Rectal smooth muscle tissue (tissue), 1 donor: Measurements from ENCODE around the gene SORBS1.

ENCODE experiments used
- H3K27ac ChIP-seq: one replicate; pipeline ENCODE4 v1.7.0; 2013; ENCODE audit warnings: low read depth, low read length, inconsistent platforms
- H3K27me3 ChIP-seq: one replicate; pipeline ENCODE4 v1.7.0; 2013; ENCODE audit warnings: low read length; ENCODE audit not compliant: control insufficient read depth, insufficient read depth
- H3K36me3 ChIP-seq: one replicate; pipeline ENCODE4 v1.7.0; 2013; ENCODE audit warnings: low read length; ENCODE audit not compliant: control insufficient read depth, insufficient read depth
- H3K4me1 ChIP-seq: one replicate; pipeline ENCODE4 v1.7.0; 2013; ENCODE audit warnings: low read length; ENCODE audit not compliant: control insufficient read depth, insufficient read depth
- H3K4me3 ChIP-seq: one replicate; pipeline ENCODE4 v1.7.0; 2013; ENCODE audit warnings: low read length
- H3K9ac ChIP-seq: one replicate; pipeline ENCODE4 v1.7.0; 2013; ENCODE audit warnings: low read length

The SORBS1 gene

DNA sequence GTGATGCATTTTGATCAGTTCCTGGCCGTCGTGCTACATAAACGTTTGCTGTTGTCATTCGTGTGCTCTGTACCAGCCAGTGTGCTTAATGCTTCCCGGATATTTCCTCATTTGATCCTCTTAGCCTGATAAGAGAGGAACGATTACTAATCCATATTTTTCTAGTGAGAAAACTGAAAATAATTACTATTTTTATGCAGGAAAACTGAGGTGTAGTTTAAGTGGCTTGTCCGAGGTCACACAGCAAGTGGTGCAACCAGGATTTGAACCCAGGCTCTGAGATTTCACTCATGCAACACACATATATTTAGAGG, 650 bp upstream of the SORBS1 start:
- H3K4me1 ChIP-seq: peaks cover 13% of the 10 kb centered on the region
- peak overlapping the region; percentile 82 for H3K27ac ChIP-seq
- peak overlapping the region; percentile 63 for H3K4me3 ChIP-seq
- no peaks in the 10 kb centered on the region for H3K36me3 ChIP-seq
- H3K9ac ChIP-seq: peak overlapping the region; percentile 36
- no peaks in the 10 kb centered on the region for H3K27me3 ChIP-seq

DNA sequence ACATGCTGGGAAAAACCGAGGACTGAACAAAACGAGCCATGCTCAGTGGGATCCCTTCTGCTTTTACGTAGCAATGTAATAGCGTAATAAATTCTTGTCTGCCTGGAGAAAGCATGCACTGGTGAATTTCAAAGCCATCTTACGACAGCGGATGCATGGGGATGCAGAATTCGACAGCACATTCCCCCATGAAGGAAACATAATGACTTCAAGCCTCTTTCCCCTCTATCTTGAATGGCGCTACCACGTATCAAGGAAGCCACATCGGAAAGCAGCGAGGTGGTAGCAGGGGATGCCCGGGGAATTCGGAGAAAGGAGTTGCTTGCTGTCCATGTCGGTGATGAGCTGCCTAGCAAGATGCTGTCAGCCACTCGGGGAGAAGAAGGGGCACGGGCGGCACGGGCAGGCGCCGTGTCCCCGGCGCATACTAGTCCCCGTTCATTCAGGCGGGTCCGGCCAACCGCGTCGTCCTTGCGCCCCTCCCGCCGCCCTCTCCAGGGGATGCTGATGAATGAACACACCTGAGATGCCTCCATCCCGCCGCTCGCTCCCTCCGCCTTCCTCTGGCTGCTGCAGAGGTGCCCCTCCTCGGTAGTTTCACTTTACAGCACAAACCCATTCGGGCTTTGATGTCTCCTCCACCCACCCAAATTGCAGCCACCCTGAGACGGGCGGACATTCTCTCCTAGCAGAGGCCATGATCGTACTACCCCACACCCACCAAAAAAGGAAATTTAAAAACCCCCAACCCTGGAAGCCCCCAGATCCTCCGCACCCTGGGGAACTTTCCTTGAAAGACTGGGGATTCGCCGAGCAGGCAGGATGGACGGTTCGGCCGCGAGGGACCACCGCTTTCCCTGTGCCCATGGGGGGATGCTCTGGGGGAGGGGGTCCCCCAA, 644 bp downstream of the SORBS1 start:
- Histone ChIP-seq H3K4me3 (peak overlapping the region; percentile 85), H3K4me1 (peaks cover 12% of the 10 kb centered on the region), H3K9ac (peak overlapping the region; percentile 89), H3K27me3 (no peaks in the 10 kb centered on the region), H3K27ac (peak overlapping the region; percentile 95), H3K36me3 (no peaks in the 10 kb centered on the region)

DNA sequence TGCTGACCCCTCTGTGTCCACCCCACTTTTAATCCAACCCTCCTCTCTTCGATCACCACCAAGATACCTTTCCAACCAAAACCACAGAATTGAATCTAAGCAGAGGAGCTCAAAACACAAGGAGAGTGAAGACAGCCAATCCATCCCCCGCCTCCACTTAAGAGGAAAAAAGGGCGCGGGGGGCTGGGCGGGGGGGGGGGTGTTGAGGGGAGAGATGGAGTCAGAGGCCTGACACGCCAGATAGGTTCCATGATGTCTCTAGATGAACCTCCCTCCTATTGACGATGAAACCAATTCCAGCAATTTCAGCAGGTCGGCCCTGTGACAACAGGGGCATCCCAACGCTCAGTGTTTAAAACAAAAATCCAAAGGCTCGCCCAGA, 1.3 kb downstream of the SORBS1 start:
- Histone ChIP-seq H3K27ac (peak overlapping the region; percentile 95), H3K4me3 (peak overlapping the region; percentile 85)

DNA sequence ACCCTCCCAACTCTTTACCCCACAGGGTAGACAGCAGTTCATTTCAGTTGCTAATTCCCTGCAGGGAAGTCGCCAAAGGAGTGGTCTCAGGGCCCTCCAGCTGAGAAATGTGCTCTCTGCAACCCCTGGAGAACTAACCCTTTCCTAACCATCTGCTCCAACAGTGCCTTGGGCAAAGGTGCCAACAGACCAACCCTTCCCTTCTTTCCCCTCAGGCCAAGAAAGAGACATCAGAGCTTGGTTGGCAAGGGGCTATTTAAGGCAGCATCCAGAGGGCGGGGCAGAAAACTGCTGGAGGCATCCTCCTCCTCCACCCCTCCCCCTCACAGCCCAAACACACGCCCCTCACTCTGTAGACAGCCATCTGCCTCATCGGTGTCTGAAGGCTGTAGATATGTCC, 1.7 kb downstream of the SORBS1 start:
- peaks cover 15% of the 10 kb centered on the region for H3K4me1 ChIP-seq
- peak overlapping the region; percentile 7 for H3K9ac ChIP-seq
- H3K36me3 ChIP-seq: no peaks in the 10 kb centered on the region
- no peaks in the 10 kb centered on the region for H3K27me3 ChIP-seq
- peak overlapping the region; percentile 95 for H3K27ac ChIP-seq
- peak overlapping the region; percentile 85 for H3K4me3 ChIP-seq

More for the DNA sequence above, 1.3 kb downstream of the SORBS1 start:
- H3K4me1 ChIP-seq: peaks cover 15% of the 10 kb centered on the region
- no peaks in the 10 kb centered on the region for H3K36me3 ChIP-seq
- no peaks in the 10 kb centered on the region for H3K27me3 ChIP-seq
- peak overlapping the region; percentile 89 for H3K9ac ChIP-seq

DNA sequence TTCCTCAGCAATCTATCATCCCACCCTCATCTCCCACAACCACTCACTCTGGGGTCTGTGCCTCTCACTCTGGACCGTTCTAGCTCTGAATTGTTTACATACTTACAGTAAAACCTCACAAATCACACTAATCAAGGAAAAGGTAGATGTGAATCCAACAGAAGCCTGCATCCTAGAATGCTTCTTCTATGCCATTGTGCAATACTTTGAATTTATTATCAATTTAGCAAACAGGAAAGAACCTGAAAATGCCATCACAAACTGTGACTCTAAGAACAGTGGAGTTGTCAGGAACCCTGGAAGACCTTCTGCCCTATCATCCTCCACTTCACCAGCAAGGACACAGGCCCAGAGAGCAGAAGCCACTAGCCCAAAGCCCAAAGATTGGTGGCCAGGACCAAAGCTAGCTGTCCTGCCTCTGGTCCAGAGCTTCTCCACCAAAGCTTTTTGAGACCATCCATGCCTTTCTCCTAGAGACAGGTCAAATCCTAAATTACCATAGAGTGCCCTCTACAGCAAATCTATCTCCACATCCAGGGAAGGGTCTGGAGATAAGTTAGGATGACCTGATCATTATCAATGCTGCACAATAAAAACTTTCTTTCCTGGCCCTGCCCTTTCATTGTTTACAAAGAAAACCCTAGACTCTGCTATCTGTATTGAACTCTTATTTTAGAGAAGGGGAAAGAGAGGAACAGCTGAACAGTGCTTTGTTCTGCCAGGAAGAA, 2.4 kb downstream of the SORBS1 start:
- peak overlapping the region; percentile 95 for H3K27ac ChIP-seq
- H3K27me3 ChIP-seq: no peaks in the 10 kb centered on the region

DNA sequence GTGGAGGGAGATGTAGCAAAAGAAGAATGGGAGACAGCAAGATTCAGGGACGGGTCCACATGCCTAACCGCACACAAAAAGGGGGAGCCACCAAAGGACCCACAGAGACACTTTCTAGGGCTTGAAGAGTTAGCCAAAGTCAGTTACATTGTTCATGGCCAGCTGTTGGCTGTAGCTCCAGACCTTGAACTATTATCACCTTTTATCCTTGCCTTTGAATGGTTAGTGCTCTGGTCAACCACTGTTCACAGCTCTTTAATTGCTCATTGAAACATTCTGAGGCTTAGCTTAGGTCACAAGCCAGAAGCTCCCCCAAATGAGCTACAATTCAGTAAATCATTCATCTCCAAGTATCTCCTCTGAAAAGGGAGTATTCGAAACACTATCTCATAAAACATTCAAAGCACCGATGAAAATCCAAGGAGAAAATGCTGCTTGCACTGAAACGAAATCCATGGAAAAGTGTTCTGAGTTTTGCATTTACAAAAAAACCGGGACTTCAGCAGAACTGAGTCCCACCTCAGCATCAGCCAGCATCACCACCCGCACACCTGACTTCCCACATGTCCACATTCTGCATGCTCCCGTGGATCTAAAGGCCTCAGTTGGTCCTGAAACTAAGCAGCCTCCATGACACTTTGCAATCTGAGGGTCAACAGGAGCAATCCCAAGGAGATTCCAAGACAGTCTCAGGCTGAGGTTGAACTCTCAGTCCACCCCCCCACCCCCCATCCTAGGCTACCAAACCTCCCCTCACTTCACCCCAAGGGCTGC, 4.0 kb downstream of the SORBS1 start:
- Histone ChIP-seq H3K27me3 (no peaks in the 10 kb centered on the region), H3K4me3 (peak overlapping the region; percentile 85), H3K9ac (peak overlapping the region; percentile 21), H3K4me1 (peaks cover 23% of the 10 kb centered on the region), H3K36me3 (no peaks in the 10 kb centered on the region), H3K27ac (peak overlapping the region; percentile 95)

More for the DNA sequence above, 2.4 kb downstream of the SORBS1 start:
- no peaks in the 10 kb centered on the region for H3K36me3 ChIP-seq
- peak overlapping the region; percentile 85 for H3K4me3 ChIP-seq
- peak overlapping the region; percentile 32 for H3K9ac ChIP-seq
- peaks cover 15% of the 10 kb centered on the region for H3K4me1 ChIP-seq

DNA sequence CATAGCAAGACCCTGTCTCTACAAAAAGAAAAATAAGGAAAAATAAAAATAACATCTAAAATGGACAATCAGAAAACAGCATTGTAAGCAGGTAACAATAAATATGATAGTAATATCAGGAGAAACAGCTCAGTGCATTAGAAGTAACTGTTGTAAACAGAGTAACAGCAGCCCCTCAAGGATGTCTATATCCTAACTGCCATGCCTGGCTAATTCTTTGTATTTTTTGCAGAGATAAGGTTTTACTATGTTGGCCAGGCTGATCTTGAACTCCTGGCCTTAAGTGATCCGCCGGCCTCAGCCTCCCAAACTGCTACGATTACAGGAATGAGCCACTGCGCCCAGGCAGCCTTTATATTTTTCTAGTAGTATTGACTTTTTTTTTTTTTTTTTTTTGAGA, 7.5 kb downstream of the SORBS1 start:
- no peak overlapping the region for H3K4me3 ChIP-seq
- peak overlapping the region; percentile 72 for H3K27ac ChIP-seq
- H3K27me3 ChIP-seq: no peaks in the 10 kb centered on the region
- H3K9ac ChIP-seq: no peak overlapping the region
- peaks cover 41% of the 10 kb centered on the region for H3K4me1 ChIP-seq
- no peaks in the 10 kb centered on the region for H3K36me3 ChIP-seq

DNA sequence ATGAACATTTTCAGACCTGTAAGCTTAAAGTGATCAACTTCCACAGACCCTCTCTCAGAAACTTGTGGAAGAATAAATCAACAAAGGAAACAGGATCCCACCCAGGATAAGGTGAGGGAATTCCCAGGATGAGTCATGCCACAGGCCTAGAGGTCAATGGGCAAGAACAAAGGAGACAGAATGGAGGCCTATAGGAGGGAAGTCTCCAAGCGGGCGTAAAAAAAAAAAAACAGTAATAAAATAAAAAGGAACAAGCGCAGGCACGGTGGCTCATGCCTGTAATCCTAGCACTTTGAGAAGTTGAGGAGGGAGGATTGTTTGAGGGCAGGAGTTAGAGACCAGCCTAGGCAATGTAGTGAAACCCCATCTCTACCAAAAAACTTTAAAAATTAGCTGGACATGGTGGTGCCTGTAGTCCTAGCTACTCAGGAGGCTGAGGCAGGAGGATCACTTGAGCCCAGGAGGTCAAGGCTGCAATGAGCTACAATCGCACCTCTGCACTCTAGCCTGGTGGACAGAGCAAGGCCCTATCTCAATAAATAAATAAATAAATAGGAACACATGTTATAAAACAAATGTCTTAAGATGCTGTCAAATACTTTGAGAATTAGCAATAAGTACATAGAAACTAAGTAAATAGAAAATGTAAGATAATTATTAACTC, 8.4 kb downstream of the SORBS1 start:
- no peaks in the 10 kb centered on the region for H3K36me3 ChIP-seq
- H3K27me3 ChIP-seq: no peaks in the 10 kb centered on the region
- peaks cover 36% of the 10 kb centered on the region for H3K4me1 ChIP-seq
- H3K4me3 ChIP-seq: no peak overlapping the region
- H3K27ac ChIP-seq: peak overlapping the region; percentile 79
- H3K9ac ChIP-seq: no peak overlapping the region

DNA sequence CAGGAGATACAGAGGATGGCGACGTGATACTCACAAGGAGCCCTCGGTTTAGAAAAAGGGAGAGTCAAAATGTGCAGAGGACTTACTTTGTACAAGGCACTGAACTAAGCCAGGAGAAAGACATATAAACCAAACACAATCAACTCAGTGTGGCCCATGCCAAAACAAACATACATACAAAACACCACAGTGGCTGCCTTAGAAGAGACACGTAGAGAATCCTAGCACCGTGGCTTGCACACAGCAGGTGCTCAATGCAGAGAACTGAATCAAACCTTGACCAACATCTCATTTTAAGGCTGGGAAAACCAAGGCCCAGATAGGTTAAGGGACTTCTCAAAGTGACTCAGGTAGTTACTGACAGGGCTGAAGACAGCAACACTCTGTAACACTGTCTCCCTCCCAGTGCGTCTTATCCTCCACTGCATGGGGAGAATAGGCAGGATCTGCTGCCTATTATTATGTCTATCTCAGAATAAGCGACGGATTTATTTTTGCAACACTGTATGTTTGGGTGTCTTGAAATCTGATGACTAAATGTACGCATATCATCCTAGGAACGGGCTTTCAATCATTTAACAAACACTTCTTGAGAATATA, 11.0 kb downstream of the SORBS1 start:
- Histone ChIP-seq H3K9ac (no peak overlapping the region), H3K4me3 (no peak overlapping the region), H3K36me3 (no peaks in the 10 kb centered on the region), H3K4me1 (peaks cover 29% of the 10 kb centered on the region), H3K27me3 (no peaks in the 10 kb centered on the region), H3K27ac (peak overlapping the region; percentile 83)

DNA sequence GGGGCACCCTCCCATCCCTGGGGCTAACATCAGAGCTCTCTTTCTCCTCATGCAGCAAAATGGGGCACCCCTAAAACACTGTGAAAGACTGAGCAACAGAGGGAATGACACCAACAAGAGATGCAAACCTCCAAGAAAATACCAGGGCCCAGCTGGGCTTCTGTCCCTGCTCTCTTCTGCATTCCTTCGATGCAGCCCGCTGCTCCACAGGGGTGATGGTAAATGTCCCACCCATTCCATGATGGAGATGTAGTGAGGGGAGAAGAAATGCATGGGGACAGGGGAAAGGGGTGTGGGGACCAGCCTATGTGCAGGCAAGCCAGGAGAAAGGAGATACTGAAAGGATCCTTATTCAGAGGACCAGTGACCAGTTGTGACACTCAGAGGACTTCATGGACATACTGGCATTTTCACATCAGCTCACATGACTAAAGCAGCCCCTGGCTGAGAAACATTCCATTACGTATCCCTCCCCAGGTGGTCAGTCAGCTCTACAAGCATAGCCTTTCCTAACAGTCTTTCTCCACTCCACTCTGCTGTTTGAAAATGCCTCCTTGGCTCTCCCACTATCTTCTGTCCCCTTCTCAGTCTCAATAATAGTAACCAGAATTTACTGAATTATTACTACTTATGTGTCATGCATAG, 13.3 kb downstream of the SORBS1 start:
- Histone ChIP-seq H3K4me3 (no peak overlapping the region), H3K36me3 (no peaks in the 10 kb centered on the region), H3K27ac (peak overlapping the region; percentile 60), H3K9ac (no peak overlapping the region), H3K27me3 (no peaks in the 10 kb centered on the region), H3K4me1 (peaks cover 44% of the 10 kb centered on the region)

DNA sequence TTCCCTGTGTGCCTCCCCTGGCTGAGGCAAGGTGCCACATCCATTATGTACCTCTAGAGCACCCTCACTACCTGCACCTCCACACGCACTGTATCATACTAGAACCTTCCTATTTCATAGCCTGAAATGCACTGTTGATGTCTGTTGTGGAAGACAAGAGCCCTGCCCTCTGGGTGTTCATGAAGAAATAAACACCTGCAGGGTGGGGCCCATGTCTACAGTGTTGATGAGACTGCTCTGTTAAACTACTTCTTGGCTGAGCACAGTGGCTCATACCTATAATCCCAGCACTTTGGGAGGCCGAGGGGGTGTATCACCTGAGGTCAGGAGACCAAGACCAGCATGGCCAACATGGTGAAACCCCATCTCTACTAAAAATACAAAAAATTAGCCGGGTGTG, 14.0 kb downstream of the SORBS1 start:
- Histone ChIP-seq H3K27me3 (no peaks in the 10 kb centered on the region), H3K4me1 (peaks cover 48% of the 10 kb centered on the region), H3K36me3 (no peaks in the 10 kb centered on the region), H3K4me3 (no peak overlapping the region), H3K9ac (no peak overlapping the region), H3K27ac (peak overlapping the region; percentile 99)
